ENCODE results near the gene TSPYL6.

DNA sequence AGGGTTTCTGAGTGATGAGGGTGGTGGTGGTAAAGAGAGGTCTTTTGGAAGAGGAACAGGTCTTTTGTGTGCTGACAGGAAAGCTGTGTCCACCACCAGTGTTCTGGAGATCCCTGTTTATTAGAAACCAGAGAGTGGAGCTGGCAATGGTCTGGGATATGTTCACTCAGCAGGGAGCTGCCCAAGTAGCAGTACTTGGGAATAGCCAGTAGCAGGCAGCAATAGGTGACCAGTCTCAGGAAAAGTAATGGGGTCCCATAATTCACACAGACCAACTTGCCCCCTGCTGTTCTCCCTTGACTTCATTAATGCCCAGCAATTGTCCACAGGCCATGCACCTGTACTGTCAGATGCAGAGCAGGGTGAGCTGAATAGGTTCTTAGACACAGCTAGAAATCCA is 1.8 kb downstream of the TSPYL6 start:
- TF ChIP-seq POLR2A (IDR thresholded peaks at IDR 0.05) (no peak), EP300 (IDR thresholded peaks at IDR 0.05) (no peak)
- TF ChIP-seq, protein P1, sequence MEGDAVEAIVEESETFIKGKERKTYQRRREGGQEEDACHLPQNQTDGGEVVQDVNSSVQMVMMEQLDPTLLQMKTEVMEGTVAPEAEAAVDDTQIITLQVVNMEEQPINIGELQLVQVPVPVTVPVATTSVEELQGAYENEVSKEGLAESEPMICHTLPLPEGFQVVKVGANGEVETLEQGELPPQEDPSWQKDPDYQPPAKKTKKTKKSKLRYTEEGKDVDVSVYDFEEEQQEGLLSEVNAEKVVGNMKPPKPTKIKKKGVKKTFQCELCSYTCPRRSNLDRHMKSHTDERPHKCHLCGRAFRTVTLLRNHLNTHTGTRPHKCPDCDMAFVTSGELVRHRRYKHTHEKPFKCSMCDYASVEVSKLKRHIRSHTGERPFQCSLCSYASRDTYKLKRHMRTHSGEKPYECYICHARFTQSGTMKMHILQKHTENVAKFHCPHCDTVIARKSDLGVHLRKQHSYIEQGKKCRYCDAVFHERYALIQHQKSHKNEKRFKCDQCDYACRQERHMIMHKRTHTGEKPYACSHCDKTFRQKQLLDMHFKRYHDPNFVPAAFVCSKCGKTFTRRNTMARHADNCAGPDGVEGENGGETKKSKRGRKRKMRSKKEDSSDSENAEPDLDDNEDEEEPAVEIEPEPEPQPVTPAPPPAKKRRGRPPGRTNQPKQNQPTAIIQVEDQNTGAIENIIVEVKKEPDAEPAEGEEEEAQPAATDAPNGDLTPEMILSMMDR (IDR thresholded peaks at IDR 0.05): no peak
